ENCODE measurements around the gene ABCA12. TPM values are rescaled to one million over a fixed set of nuclear protein-coding genes. Genes with fewer than 3 reads are reported as not detected.

Gene ABCA12
- total RNA-seq, 2 donors from 2014 or later: not detected

- DNase-seq (ENCODE audit: low spot score): no peak
- Mint-ChIP-seq H3K27ac (no peak overlapping the region), H3K27me3 (no peaks in the 10 kb centered on the region), H3K4me3 (no peak overlapping the region), H3K4me1 (ENCODE audit: low read depth in 2 of 2) (no peaks in the 10 kb centered on the region), H3K9me3 (no peaks in the 10 kb centered on the region), H3K36me3 (no peaks in the 10 kb centered on the region)
- ATAC-seq: no peak
These were observed 100.0 kb downstream of the ABCA12 start for GRCh38 chr2:215038421-215038820.

DNA sequence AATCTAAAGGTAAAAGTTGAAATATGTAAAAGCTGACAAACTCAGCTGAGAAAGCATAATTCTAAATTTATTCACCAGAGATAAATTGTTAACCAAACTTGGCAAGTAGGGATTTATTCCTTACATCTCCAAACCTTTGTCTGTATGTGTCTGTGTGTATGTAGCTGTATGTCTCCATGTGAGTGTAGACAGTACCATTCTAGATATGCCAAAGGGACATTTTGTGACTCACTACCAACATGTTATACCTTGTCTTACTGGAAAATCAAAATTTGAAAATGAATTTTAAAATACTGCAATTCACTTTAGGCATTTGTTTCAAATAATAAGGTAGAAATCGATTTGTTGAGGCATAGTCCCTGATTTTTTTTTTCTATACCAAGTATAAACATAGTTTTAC is 102.1 kb downstream of the ABCA12 start:
- no peak for ATAC-seq
- no peak overlapping the region for H3K27ac Mint-ChIP-seq
- H3K9me3 Mint-ChIP-seq: peaks cover 5% of the 10 kb centered on the region
- DNase-seq (ENCODE audit: low spot score): no peak
- no peaks in the 10 kb centered on the region for H3K4me1 Mint-ChIP-seq (ENCODE audit: low read depth in 2 of 2)
- H3K4me3 Mint-ChIP-seq: no peak overlapping the region
- no peaks in the 10 kb centered on the region for H3K36me3 Mint-ChIP-seq
- no peaks in the 10 kb centered on the region for H3K27me3 Mint-ChIP-seq

GRCh38 chr2:215034154-215034553 is 104.3 kb downstream of the ABCA12 start:
- no peak for ATAC-seq
- Mint-ChIP-seq H3K36me3 (no peaks in the 10 kb centered on the region), H3K27ac (no peak overlapping the region), H3K27me3 (no peaks in the 10 kb centered on the region), H3K9me3 (peaks cover 5% of the 10 kb centered on the region), H3K4me3 (no peak overlapping the region), H3K4me1 (ENCODE audit: low read depth in 2 of 2) (no peaks in the 10 kb centered on the region)
- no peak for DNase-seq (ENCODE audit: low spot score)

DNA sequence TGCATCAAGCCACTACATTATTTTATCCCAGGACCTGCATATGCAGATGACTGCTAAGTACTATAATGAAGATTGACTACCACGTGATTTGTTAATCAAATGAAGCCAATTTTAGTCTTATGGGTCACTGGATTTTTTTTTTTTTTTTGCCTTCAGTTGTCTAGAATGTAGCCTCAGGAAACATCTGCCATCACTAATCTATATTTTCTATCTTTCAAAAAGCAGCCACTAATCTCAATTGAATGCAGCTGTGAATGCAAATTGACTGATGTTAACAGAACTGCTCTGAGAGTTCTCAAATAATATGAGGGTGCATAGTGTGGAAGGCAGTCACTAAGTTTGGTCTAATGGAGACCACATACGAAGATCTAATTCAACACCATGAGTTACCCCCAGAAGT is 106.3 kb downstream of the ABCA12 start:
- ATAC-seq (no peak), DNase-seq (ENCODE audit: low spot score) (no peak)
- Mint-ChIP-seq H3K4me1 (ENCODE audit: low read depth in 2 of 2) (no peaks in the 10 kb centered on the region), H3K4me3 (no peak overlapping the region), H3K27ac (no peak overlapping the region), H3K36me3 (no peaks in the 10 kb centered on the region), H3K27me3 (no peaks in the 10 kb centered on the region), H3K9me3 (peaks cover 5% of the 10 kb centered on the region)

DNA sequence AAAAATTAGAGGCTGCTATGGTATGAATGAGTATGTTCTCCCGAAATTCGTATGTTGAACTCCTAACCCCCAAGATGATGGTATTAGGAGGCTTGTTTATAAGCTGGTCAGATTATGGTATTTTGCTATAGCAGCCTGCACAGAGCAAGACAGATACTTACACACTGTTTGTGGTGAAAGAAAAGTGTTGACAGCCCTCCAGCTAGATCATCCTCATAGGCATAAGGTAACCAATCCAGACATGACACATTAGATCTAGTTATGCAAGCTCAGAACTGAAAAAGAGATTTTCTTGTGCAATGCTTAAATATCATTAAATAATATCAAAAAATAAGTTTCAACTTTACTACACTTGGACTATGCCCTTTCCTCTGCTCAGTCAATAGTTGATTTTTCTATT is 107.1 kb downstream of the ABCA12 start:
- H3K9me3 Mint-ChIP-seq: peaks cover 5% of the 10 kb centered on the region
- no peaks in the 10 kb centered on the region for H3K36me3 Mint-ChIP-seq
- ATAC-seq (no peak), DNase-seq (ENCODE audit: low spot score) (no peak)
- H3K27me3 Mint-ChIP-seq: no peaks in the 10 kb centered on the region
- no peaks in the 10 kb centered on the region for H3K4me1 Mint-ChIP-seq (ENCODE audit: low read depth in 2 of 2)
- H3K27ac Mint-ChIP-seq: no peak overlapping the region
- H3K4me3 Mint-ChIP-seq: no peak overlapping the region

DNA sequence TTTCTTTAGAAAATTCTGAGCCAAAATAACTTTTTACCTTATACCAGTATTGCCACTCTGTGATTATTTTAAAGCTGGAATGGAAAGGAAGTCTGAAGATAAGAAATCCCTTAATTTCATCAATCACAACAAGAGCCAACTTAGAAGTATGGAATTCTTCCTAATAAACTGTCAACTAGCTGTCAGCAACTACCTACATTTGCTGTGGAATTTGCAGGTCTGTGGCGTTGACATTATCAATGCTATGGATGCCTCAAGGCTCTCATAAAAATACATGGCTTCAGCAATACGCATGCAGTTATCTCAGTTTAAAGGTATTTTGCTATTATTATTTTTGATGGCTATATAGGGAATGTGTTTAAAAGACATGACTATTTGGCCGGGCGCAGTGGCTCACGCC is 108.5 kb downstream of the ABCA12 start:
- H3K9me3 Mint-ChIP-seq: peaks cover 5% of the 10 kb centered on the region
- DNase-seq (ENCODE audit: low spot score): no peak
- no peaks in the 10 kb centered on the region for H3K36me3 Mint-ChIP-seq
- no peak overlapping the region for H3K27ac Mint-ChIP-seq
- no peaks in the 10 kb centered on the region for H3K27me3 Mint-ChIP-seq
- ATAC-seq: no peak
- H3K4me1 Mint-ChIP-seq (ENCODE audit: low read depth in 2 of 2): no peaks in the 10 kb centered on the region
- H3K4me3 Mint-ChIP-seq: no peak overlapping the region

DNA sequence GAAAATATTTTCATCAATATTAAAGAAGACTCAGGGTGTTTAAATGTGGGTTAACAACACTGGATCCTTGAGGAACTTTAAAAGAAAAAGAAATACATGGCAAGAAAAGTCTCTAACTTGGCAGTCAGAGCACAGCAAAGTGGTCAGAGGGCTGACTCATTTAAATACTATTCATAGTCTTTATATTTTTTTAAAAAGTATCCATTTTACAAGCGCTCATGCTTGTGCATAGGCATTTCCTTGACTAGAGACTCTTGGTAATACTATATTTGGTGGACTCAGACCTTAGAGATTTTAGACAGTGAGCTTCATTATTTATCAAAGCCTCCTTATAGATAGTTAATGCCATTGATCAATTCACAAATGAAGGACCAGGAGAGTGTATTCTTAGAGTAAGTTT is 110.2 kb downstream of the ABCA12 start:
- H3K27ac Mint-ChIP-seq: no peak overlapping the region
- H3K27me3 Mint-ChIP-seq: no peaks in the 10 kb centered on the region
- no peaks in the 10 kb centered on the region for H3K36me3 Mint-ChIP-seq
- H3K9me3 Mint-ChIP-seq: peaks cover 5% of the 10 kb centered on the region
- H3K4me1 Mint-ChIP-seq (ENCODE audit: low read depth in 2 of 2): no peaks in the 10 kb centered on the region
- ATAC-seq (no peak), DNase-seq (ENCODE audit: low spot score) (no peak)
- H3K4me3 Mint-ChIP-seq: no peak overlapping the region

DNA sequence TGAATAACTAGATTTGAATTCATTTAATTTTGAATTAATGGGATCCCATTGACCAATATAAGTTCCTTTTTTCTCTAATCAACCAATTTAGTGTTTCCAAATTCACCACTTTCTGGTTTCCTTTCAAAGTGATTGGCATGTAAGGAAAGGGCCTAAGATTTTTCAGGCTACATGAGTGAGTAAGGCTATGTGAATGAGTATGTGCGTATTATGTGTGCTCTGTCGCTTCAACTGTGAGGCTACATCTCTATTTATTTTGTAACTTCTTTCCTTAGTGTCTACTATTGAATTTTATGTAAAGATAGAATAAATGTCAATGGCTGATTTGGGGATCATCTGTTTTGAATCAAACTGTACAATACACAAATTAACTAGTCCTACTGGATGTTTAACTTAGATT is 110.6 kb downstream of the ABCA12 start:
- no peak overlapping the region for H3K4me3 Mint-ChIP-seq
- H3K4me1 Mint-ChIP-seq (ENCODE audit: low read depth in 2 of 2): no peaks in the 10 kb centered on the region
- peaks cover 3% of the 10 kb centered on the region for H3K9me3 Mint-ChIP-seq
- no peak overlapping the region for H3K27ac Mint-ChIP-seq
- H3K36me3 Mint-ChIP-seq: no peaks in the 10 kb centered on the region
- ATAC-seq (no peak), DNase-seq (ENCODE audit: low spot score) (no peak)
- H3K27me3 Mint-ChIP-seq: no peaks in the 10 kb centered on the region

- no peak for ATAC-seq
- no peaks in the 10 kb centered on the region for H3K9me3 Mint-ChIP-seq
These were observed 115.5 kb downstream of the ABCA12 start for GRCh38 chr2:215022910-215023309.

GRCh38 chr2:215022418-215022817 is 116.0 kb downstream of the ABCA12 start:
- Mint-ChIP-seq H3K36me3 (no peaks in the 10 kb centered on the region), H3K4me3 (no peak overlapping the region), H3K27me3 (no peaks in the 10 kb centered on the region), H3K4me1 (ENCODE audit: low read depth in 2 of 2) (no peaks in the 10 kb centered on the region), H3K9me3 (no peaks in the 10 kb centered on the region), H3K27ac (no peak overlapping the region)
- ATAC-seq (no peak), DNase-seq (ENCODE audit: low spot score) (no peak)

More at GRCh38 chr2:215022910-215023309, 115.5 kb downstream of the ABCA12 start:
- H3K36me3 Mint-ChIP-seq: no peaks in the 10 kb centered on the region
- H3K4me3 Mint-ChIP-seq: no peak overlapping the region
- no peak overlapping the region for H3K27ac Mint-ChIP-seq
- H3K27me3 Mint-ChIP-seq: no peaks in the 10 kb centered on the region
- no peak for DNase-seq (ENCODE audit: low spot score)
- no peaks in the 10 kb centered on the region for H3K4me1 Mint-ChIP-seq (ENCODE audit: low read depth in 2 of 2)

- ATAC-seq (peak in 1 of 2 donors; percentile 82), DNase-seq (ENCODE audit: low spot score) (no peak)
- H3K4me3 Mint-ChIP-seq: no peak overlapping the region
- no peaks in the 10 kb centered on the region for H3K27me3 Mint-ChIP-seq
- H3K4me1 Mint-ChIP-seq (ENCODE audit: low read depth in 2 of 2): no peaks in the 10 kb centered on the region
- no peaks in the 10 kb centered on the region for H3K36me3 Mint-ChIP-seq
- no peak overlapping the region for H3K27ac Mint-ChIP-seq
- no peaks in the 10 kb centered on the region for H3K9me3 Mint-ChIP-seq
These were observed 118.1 kb downstream of the ABCA12 start for GRCh38 chr2:215020283-215020682.

DNA sequence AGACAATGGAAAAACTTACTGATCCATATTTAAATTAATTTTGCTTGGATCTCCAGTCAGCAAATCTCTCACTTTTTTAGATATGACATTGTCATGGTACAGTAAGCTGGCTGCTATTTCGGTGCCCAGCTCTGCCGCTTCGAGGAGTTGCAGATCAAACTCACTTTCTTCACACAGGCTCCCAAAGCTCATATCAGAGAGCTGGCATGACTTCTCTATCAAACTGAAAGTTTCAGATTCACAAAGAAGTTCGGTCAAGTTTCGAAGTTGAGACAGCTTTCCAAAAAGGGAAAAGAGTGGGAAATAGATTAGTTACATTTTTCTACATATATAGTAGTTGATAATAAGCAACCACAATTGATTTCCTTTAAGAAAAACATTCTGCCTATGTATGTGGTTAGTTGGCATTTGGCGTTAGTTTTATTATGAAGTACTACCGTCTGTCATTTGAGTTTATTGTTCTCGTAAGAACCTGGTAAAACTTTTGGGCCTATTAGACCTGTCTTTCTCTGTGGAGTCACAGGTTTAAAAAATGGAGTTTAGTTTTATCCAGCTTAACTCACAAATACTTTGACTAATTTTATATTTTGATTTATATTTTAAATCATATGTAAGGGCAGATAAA is 118.8 kb downstream of the ABCA12 start:
- DNase-seq (ENCODE audit: low spot score) (no peak), ATAC-seq (peak in 1 of 2 donors; percentile 53)
- Mint-ChIP-seq H3K27ac (no peak overlapping the region), H3K9me3 (no peaks in the 10 kb centered on the region), H3K36me3 (no peaks in the 10 kb centered on the region), H3K27me3 (no peaks in the 10 kb centered on the region), H3K4me3 (no peak overlapping the region), H3K4me1 (ENCODE audit: low read depth in 2 of 2) (no peaks in the 10 kb centered on the region)

- no peaks in the 10 kb centered on the region for H3K27me3 Mint-ChIP-seq
- H3K4me1 Mint-ChIP-seq (ENCODE audit: low read depth in 2 of 2): no peaks in the 10 kb centered on the region
- H3K9me3 Mint-ChIP-seq: no peaks in the 10 kb centered on the region
- DNase-seq (ENCODE audit: low spot score) (no peak), ATAC-seq (no peak)
- no peaks in the 10 kb centered on the region for H3K36me3 Mint-ChIP-seq
- H3K27ac Mint-ChIP-seq: no peak overlapping the region
- no peak overlapping the region for H3K4me3 Mint-ChIP-seq
These were observed 119.3 kb downstream of the ABCA12 start for GRCh38 chr2:215019085-215019484.

- ATAC-seq: no peak
- Mint-ChIP-seq H3K36me3 (no peaks in the 10 kb centered on the region), H3K4me3 (no peak overlapping the region), H3K27me3 (no peaks in the 10 kb centered on the region), H3K27ac (no peak overlapping the region), H3K9me3 (no peaks in the 10 kb centered on the region), H3K4me1 (ENCODE audit: low read depth in 2 of 2) (no peaks in the 10 kb centered on the region)
- no peak for DNase-seq (ENCODE audit: low spot score)
These were observed 123.0 kb downstream of the ABCA12 start for GRCh38 chr2:215015421-215015820.

- ATAC-seq (no peak), DNase-seq (ENCODE audit: low spot score) (no peak)
- no peaks in the 10 kb centered on the region for H3K9me3 Mint-ChIP-seq
- no peaks in the 10 kb centered on the region for H3K4me1 Mint-ChIP-seq (ENCODE audit: low read depth in 2 of 2)
- no peak overlapping the region for H3K27ac Mint-ChIP-seq
- H3K27me3 Mint-ChIP-seq: no peaks in the 10 kb centered on the region
- H3K36me3 Mint-ChIP-seq: no peaks in the 10 kb centered on the region
- H3K4me3 Mint-ChIP-seq: no peak overlapping the region
These were observed 128.0 kb downstream of the ABCA12 start for GRCh38 chr2:215010390-215010789.

Data from natural killer cell treated with Interleukin-12 subunit alpha and Interleukin-12 subunit beta and Interleukin-15 and Interleukin-18, amount 100 ng/mL, for 72 hours (primary cell).